GM18519 (cell line): ENCODE data around the gene STK11IP.
A peak's percentile ranks its signal among the peaks of the same experiment; 100 is the strongest.

Experiments used
- ATAC-seq: cut with Tn5 transposase; IDR thresholded peaks from one replicate; pipeline ENCODE4 v1.9.1; 2021; ENCODE audit warnings: mild to moderate bottlenecking, moderate library complexity; ENCODE audit not compliant: unreplicated experiment, low FRiP score

Gene STK11IP

GRCh38 chr2:219631406-219631891 lies 33.8 kb downstream of the STK11IP start:
- ATAC-seq = no peak

DNA sequence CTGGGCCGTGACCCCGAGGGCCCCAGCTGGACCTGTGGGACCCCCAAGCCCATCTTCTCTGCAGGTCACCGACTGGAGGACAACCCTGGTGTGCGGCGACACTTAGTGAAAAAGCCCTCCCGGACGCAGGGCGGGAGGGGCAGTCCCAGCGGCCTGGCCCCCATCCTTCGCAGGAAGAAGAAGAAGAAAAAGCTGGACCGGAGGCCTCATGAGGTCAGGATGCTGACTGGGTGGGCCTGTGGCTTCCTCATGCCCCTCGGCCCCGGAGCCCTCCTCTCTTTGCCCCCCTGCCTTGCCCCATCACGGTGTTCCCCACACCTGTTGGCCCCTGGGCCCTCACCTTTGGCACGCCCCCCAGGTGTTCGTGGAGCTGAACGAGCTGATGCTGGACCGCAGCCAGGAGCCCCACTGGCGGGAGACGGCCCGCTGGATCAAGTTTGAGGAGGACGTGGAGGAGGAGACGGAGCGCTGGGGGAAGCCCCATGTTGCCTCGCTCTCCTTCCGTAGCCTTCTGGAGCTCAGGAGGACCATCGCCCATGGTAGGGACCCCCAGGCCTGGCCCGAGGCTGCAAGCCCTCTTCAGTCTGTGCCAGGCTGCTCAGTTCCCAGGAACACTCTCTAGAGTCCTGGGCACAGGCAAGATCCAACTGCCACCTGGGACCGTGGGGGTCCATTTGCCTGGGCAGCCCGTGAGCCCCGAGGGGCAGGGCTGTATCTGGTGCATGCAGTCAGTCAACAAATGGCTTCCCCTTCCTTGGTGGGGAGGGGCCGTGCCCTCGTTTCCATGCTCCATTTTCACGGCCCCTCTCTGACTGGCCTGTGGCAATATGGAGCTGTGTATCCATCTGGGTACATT lies 34.5 kb downstream of the STK11IP start:
- no peak for ATAC-seq

DNA sequence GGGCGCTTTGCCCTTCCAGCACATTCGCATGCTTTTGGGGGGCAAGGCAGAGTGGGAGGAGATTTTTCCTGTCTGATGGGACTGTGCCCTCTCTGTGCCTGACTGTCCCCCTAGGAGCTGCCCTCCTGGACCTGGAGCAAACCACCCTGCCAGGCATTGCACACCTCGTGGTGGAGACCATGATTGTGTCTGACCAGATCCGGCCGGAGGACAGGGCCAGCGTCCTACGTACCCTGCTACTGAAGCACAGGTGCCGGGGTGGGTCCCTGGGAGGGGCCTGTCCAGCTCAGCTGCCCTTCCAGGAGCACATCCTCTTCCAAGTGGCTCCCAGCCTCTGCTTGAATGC lies 35.1 kb downstream of the STK11IP start:
- no peak for ATAC-seq

DNA sequence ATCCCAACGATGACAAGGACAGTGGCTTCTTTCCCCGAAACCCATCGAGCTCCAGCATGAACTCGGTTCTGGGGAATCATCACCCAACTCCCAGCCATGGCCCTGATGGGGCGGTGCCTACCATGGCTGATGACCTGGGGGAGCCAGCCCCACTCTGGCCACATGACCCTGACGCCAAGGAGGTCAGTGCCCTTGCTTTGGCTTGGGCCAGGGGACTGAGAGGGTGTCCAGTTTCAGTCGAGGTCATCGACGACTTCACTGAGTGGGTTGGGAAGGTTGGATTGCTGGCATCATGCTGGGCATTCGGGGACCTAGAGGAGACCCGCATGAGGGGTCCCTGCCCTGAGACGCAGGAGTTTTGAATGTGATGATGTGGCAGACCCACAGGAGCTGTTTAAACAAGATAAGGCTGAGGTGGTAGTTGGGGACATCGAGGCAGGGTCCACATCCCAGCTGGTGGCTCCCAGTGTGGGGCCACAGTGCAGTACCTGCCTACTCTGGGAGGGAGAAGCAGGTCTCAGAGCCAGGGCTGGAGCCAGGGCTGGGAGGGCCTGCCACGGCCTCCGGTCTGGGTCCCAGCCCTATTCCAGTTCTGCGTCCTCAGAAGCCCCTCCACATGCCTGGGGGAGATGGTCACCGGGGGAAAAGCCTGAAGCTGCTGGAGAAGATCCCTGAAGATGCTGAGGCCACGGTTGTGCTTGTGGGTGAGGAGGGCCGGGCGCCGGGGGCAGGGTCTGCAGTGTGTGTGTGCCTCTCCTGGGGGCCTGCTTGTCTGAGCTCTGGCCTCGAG lies 35.8 kb downstream of the STK11IP start:
- no peak for ATAC-seq

DNA sequence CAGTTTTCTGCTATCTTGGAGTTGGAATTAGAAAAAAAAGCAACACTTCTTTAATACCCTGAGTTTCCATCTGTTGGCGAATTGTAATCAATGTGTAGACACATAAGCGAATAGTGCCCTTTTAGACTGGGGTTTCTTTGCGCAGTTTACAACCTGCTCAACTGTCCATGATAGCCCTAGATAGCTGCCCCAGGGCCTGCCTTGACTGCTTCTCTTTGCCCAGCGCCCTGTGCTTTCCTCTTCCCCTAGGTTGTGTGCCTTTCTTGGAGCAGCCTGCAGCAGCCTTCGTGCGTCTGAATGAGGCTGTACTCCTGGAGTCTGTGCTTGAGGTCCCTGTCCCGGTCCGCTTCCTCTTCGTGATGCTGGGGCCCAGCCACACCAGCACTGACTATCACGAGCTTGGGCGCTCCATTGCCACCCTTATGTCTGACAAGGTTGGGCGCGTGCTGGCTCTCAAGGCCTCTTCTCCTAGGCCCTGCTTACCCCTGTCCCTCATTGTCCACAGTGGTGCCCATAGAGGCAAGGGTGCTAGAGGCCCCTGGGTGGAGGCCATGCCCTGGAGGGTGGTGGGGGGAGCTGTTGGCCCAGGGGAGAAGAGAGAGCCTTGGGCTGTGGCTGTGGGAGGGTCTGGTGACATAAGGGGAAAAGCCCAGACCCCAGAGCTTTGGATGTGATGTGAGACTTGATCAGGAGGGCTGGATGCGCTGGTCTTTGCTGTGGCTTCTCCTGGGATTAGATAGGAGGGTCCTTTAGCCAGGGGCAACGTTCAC lies 36.7 kb downstream of the STK11IP start:
- ATAC-seq = no peak

DNA sequence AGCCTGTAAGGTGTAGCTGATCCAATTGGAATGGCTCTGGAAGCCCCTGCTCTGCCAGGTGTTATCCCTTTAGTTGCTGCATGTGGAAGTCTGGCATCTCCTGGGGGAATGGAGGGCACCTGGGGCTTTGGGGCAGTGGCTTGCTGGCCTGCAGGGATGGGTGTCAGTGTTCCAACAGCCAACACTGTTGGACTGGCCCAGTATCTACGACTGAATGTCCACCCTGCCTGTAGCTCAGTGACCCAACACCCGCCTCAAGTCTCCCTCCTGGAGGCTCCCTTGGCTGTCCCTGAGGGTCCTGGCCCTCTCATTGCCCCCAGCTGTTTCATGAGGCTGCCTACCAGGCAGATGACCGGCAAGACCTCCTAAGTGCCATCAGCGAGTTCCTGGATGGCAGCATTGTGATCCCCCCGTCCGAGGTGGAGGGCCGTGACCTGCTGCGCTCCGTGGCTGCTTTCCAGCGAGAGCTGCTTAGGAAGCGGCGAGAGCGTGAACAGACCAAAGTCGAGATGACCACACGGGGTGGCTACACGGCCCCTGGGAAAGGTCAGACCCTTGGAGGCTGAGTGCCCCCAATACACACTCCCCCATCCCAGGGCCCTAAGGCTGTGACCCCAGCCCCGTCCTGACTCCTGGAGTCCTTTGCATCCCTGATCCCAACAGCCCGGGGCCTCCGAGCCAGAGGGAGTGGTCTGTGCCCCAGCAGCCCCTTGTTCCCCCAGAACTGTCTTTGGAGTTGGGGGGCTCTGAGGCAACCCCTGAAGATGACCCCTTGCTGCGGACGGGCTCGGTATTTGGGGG lies 37.5 kb downstream of the STK11IP start:
- no peak for ATAC-seq

DNA sequence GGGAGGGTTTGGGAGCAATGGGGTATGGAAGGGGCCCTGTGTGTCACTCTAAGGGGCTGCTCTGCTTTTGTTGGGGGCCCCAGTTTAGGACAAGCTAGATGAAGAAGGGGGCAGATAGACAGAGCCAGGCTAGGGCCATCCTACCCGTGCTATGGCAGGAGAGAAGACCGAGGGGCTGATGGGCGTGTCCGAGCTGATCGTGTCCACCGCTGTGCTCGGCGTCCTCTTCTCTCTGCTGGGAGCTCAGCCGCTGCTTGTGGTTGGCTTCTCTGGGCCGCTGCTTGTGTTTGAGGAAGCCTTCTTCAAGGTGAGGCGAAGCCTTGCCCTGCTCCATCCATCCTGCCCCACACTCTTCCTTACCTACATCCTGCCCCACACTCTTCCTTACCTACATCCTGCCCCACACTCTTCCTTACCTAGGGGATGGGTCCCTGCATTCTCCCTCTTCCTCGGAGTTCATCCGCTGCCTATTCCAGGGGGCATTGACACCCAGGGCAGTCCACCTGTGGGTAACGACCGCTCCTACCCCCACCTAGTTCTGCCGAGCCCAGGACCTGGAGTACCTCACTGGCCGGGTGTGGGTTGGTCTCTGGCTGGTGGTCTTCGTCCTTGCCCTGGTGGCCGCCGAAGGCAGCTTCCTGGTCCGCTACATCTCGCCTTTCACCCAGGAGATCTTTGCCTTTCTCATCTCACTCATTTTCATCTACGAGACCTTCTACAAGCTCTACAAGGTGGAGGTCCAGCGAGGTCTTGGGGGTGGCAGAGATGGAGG lies 38.7 kb downstream of the STK11IP start:
- no peak for ATAC-seq

- no peak for ATAC-seq
Observed at GRCh38 chr2:219636941-219637841, 39.5 kb downstream of the STK11IP start.

DNA sequence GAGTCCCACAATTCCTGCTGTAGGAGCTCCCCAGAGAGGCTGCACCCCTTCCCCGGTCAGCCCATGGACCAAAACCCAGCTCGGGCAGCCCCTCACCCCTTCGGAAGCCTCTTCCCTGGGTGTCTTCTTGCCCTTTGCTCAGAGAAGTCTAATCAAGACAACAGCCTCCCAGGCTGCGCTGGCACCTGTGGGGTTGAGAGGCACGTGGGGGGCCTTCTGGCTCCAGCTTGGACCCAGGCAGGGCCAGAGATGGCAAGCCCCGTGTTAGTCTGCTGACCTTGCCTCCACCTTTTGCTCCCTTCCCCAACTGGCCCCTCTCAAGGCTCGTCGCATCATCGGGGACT lies 40.2 kb downstream of the STK11IP start:
- ATAC-seq = no peak

DNA sequence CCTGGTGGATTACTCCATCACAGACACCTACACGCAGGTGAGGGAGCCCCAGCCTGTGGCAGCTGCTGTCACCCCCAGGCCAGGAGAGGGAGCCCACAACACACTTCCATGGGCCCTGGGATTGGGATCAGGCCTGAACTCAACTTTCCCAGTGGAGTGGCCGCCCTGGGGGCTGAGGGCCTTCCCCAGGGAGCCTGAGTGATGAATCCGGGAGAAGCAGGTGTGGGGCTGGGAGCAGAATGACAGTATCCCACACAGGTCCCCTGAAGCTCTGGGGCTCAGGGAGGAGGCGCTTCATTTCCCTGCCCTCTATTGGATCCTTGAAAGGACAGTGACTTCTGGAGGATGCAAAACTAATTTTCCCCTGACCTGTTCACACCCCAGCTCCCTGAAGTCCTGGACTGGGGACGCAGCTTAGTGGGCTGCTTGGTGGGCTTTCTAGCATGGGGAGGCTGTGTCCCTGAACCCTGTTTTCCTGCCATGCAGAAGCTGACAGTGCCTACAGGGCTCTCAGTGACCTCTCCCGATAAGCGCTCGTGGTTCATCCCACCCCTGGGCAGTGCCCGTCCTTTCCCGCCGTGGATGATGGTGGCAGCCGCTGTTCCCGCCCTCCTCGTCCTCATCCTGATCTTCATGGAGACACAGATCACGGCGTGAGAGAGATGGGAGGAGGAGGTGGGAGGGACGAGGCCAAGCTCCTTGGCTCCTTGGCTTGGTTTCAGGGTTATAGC lies 40.7 kb downstream of the STK11IP start:
- no peak for ATAC-seq

DNA sequence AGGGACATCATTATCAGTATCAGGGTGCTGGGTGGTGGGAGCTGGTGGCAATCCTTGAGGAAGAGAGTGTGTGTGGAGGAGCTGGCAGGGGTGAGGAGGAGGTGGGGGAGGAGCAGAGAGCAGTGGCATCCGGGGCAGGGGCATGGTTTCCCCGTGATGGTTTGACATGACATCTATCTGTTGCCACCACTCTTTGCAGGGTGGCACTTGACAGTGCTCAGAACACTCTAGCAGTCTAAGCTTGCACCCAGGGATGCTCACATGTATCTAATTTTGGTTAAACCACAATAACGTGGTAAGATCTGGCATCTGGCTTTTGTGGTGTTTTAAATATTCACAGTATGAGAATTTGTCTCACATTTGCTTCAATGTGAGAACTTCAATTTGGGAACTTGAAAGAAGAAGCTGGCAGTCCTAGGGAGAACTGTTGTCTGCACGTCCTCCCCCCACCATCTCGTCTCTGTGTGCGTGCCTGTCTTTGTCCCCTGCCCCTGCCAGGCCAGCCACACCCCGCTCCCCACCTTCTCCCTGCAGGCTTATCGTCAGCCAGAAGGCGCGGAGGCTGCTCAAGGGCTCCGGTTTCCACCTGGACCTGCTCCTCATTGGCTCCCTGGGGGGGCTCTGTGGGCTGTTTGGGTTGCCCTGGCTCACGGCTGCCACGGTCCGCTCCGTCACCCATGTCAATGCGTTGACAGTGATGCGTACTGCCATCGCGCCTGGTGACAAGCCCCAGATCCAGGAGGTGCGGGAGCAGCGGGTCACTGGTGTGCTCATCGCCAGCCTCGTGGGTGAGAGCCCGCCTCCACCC lies 41.5 kb downstream of the STK11IP start:
- ATAC-seq = no peak

GRCh38 chr2:219641390-219642068 lies 43.9 kb downstream of the STK11IP start:
- no peak for ATAC-seq

DNA sequence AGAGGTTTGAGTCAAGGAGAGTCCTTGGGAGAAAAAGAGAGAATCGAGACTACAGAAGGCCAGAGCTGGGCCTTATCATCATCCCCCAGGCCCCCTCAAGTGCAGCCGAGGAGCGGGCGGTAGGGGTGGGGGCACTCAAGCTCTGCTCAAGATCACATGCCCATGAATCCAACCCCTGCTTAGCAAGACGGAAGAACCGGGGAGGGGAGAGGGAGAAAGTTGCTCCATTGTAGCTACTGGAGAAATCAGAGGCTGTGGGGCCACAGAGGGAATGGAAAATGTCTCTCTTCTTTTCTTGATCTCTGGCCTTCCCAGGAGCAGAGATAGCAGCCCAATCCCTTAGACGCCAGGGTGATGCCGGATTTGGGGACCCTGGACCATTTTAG lies 44.4 kb downstream of the STK11IP start:
- no peak for ATAC-seq

DNA sequence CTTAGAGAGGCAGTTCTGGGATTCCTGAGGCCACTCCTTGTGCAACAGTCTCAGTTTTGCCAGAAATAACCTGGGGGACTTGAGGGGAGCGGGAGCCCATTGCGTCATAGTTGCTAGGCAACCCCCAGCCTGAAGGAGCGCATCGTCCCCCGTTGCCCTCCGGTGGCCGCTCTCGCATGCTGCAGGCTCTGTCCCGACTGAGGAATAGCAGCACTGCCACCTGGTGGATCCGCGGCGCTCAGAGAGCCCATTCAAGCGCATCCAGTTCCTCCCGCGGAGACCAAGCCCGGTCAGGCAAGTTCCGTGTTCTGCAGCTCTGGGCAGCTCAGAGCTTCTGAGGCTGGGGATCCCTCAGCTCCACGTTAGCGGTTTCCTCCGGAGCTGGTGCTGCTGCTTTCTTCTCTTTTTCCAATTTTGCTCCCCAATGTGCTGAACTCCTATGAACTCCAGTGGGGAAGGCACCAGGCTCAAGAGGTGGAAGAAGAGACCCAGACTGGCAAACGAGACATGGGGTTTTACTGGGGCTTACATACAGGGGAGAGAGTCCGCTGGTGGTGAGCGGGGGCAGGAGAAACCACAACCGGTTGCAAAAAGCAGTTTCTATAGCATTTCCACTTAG lies 44.9 kb downstream of the STK11IP start:
- peak; percentile 98 for ATAC-seq

DNA sequence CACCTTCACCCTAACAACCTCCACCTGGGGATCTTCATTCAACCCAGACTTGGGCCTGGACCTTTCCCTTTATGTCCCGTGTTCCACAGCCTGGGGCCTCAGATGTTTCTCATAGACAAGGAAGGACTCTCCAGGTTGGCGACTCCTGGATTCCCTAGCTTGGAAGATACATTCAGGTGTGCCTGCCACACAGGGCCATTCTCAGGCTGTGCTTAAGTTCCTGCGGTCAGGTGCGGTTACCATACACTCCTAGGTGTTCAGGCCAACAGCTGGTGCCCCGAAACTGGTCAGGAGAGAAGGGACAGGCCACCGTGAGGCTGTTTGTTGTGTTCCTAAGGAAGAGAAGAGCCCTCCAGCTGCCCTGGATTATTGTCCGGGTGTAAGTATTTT lies 45.4 kb downstream of the STK11IP start:
- no peak for ATAC-seq

- ATAC-seq = no peak
Observed at GRCh38 chr2:219643788-219644398, 46.2 kb downstream of the STK11IP start.
